Activated T-cell treated with anti-CD3 and anti-CD28 coated beads, Interleukin-2, amount 50 U/mL, for 48 hours (primary cell): Measurements from ENCODE around the gene IL1A.
A peak's percentile ranks its signal among the peaks of the same experiment; 100 is the strongest.

Source experiments
- DNase-seq, 2 experiments: peaks; one replicate each; pipeline ENCODE4 v3.0.0-alpha.2; 2020

Gene IL1A

GRCh38 chr2:112817082-112817689, 32.9 kb upstream of the IL1A start:
- no peak for DNase-seq

GRCh38 chr2:112814278-112814677, 30.0 kb upstream of the IL1A start:
- no peak for DNase-seq

- DNase-seq = no peak
Measured at GRCh38 chr2:112813280-112813966, 29.1 kb upstream of the IL1A start.

GRCh38 chr2:112812318-112813267, 28.3 kb upstream of the IL1A start:
- no peak for DNase-seq

GRCh38 chr2:112811841-112812306, 27.6 kb upstream of the IL1A start:
- peak in 1 of 2 experiments; percentile 35 for DNase-seq

GRCh38 chr2:112811276-112811831, 27.1 kb upstream of the IL1A start:
- no peak for DNase-seq

GRCh38 chr2:112809112-112809511, 24.8 kb upstream of the IL1A start:
- no peak for DNase-seq

- no peak for DNase-seq
Measured at GRCh38 chr2:112807233-112807807, 23.0 kb upstream of the IL1A start.

- DNase-seq = no peak
Measured at GRCh38 chr2:112805542-112805941, 21.2 kb upstream of the IL1A start.

- DNase-seq = no peak
Measured at GRCh38 chr2:112803691-112804521, 19.6 kb upstream of the IL1A start.

- no peak for DNase-seq
Measured at GRCh38 chr2:112800881-112801583, 16.7 kb upstream of the IL1A start.

GRCh38 chr2:112798979-112799975, 15.0 kb upstream of the IL1A start:
- no peak for DNase-seq

- no peak for DNase-seq
Measured at GRCh38 chr2:112796486-112796885, 12.2 kb upstream of the IL1A start.

- DNase-seq = no peak
Measured at GRCh38 chr2:112795774-112796173, 11.5 kb upstream of the IL1A start.

GRCh38 chr2:112794841-112795240, 10.5 kb upstream of the IL1A start:
- no peak for DNase-seq

GRCh38 chr2:112794131-112794733, 9.9 kb upstream of the IL1A start:
- peak in 1 of 2 experiments; percentile 37 for DNase-seq

GRCh38 chr2:112793449-112793978, 9.2 kb upstream of the IL1A start:
- DNase-seq = no peak

GRCh38 chr2:112792419-112792818, 8.1 kb upstream of the IL1A start:
- DNase-seq = no peak

- DNase-seq = no peak
Measured at GRCh38 chr2:112791693-112792230, 7.5 kb upstream of the IL1A start.
